Eye (tissue), 1 donor: ENCODE measurements around the gene SPIN1.
A peak's percentile ranks its signal among the peaks of the same experiment; 100 is the strongest.

ENCODE experiments used
- DNase-seq: peaks from one replicate; pipeline ENCODE4 v3.0.0-alpha.2; 2015

Gene SPIN1

DNA sequence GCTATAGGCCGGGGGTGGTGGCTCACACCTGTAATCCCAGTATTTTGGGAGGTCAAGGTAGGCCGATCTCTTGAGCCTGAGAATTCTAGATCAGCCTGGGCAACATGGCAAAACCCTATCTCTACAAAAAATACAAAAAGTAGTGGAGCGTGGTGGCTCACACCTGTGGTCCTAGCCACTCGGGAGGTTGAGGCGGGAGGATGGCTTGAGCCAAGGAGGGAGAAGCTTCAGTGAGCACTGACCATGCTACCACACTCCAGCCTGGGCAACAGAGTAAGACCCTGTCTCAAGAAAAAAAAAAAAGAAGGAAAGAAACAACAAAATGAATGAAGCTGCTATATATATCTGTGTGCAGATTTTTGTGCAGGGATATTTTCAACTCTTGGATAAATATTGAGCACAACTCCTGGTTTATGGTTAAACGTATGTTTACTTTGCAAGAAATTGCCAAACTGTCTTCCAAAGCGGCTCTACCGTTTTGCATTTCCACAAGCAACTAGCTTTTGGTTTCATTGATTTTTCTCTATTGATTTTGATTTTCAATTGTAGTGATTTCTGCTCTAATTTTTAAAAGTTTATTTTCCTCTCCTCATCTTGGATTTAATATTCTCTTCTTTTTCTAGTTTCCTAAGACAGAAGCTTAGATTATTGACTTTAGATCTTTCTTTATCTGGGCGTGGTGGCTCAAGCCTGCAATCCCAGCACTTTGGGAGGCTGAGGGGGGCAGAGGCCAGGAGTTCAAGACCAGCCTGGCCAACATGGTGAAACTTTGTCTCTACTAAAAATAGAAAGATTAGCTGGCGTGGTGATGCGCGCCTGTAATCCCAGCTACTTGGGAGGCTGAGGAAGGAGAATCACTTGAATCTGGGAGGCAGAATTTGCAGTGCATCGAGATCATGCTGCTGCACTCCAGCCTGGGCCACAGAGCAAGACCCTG is 49.2 kb downstream of the SPIN1 start:
- DNase-seq = no peak

- DNase-seq = no peak
Observed at GRCh38 chr9:88438811-88439210, 50.6 kb downstream of the SPIN1 start.

GRCh38 chr9:88441301-88442007 is 53.2 kb downstream of the SPIN1 start:
- no peak for DNase-seq

GRCh38 chr9:88443480-88444113 is 55.4 kb downstream of the SPIN1 start:
- DNase-seq = no peak

DNA sequence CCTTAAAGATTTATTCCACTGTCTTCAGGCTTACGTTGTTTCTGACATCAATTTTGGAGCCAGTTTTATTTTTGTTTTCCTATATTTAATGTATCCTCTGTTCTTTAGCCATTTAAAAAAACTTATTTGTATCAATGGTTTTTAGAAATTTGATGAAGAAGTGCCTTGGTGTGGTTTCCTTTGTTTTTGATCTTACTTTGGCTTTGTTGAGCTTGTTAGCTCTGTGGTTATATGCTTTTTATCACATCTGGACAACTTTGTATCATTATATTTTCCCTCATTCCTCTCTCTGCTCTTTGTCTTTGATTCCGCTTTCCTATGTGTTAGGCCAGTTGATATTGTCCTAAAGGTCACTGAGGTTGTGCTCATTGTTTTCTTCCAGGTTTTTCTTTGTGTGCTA is 58.5 kb downstream of the SPIN1 start:
- DNase-seq = no peak

DNA sequence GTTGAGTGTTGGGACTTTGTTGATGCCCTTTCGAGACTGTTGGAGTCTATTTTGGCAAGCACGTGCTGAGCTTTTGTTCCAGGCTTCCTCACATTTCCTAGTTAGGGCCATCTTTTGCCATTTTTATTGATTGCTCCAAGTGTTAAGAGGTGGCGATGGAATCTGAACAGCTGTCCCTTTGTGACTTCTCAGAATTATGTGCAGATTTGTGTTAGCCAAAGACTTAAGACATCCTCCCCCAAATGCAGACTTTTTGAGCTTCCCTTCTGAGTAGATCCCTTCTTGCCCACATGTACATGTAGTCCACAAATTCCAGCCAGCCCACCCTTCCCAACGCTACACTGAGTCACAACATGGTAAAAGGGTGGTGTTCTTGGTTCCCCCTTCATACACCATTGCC is 59.2 kb downstream of the SPIN1 start:
- no peak for DNase-seq

DNA sequence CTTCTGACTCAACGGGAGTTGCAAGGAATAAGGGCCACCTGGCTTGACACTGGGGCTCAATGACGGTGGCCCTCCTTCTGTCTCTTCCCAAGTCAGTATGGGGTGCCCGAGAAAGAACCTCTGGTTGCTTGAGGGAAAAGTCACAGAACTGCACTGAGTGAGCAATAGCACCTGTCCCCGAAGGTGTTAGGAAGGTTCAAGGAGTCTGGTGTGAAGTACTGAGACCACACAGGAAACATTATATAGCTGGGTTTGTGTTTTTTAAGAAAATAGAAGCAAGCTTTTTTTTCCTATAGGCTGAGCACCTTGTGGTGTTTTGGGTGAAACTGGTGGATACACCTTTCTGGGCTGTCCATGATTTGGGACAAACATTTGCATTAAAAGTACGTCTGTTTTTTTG is 62.9 kb downstream of the SPIN1 start:
- DNase-seq = no peak

GRCh38 chr9:88458716-88459465 is 70.6 kb downstream of the SPIN1 start:
- no peak for DNase-seq

DNA sequence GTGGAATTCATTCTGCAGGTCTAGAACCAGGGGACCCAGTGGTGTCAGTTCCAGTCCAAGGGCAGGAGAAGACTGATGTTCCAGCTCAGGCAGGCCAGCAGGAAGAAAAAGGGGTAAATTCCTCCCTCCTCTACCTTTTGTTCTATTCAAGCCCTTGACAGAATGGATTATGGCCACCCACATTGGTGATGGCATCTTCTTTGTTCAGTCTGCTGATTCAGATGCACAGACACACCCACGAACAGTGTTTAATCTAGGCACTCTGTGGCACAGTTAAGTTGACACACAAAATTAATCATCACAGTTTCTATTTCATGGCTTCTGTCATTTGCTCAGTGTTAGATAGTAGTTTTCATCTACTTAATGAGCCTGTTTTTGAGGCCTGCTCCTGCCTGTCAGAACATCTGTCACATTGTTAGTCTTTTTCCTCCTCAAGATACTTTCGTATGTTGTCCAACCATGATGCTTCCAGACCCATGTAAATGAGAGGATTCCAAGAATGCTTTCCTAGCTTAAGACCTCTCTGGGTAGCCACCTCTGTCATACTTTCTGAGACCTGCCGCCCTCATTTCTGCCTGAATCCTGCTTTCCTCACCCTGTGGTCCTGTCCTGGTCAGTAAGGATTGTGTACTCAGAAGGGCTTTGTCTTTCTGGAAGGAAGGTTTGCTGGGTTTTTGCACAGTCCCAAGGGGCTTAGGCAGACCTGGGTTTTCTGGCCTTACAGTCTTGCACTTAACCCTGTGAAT is 72.5 kb downstream of the SPIN1 start:
- peak; percentile 82 for DNase-seq

- DNase-seq = no peak
Observed at GRCh38 chr9:88462191-88462590, 73.9 kb downstream of the SPIN1 start.

DNA sequence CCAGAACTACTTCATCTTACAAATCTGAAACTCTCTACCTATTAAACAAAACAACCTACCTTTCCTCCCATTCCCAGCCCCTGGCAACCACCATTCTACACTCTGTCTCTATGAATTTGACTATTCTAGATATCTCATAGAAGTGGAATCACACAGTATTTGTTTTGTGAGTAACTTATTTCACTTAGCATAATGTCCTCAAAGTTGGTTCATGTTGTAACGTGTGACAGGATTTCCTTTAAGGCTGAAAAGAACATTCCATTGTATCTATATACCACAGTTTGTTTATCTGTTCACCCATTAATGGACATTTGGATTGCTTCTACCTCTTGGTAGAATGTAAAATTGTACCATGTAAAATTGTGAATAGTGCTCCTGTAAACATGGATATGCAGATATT is 76.6 kb downstream of the SPIN1 start:
- no peak for DNase-seq

- no peak for DNase-seq
Observed at GRCh38 chr9:88468226-88468625, 80.0 kb downstream of the SPIN1 start.

DNA sequence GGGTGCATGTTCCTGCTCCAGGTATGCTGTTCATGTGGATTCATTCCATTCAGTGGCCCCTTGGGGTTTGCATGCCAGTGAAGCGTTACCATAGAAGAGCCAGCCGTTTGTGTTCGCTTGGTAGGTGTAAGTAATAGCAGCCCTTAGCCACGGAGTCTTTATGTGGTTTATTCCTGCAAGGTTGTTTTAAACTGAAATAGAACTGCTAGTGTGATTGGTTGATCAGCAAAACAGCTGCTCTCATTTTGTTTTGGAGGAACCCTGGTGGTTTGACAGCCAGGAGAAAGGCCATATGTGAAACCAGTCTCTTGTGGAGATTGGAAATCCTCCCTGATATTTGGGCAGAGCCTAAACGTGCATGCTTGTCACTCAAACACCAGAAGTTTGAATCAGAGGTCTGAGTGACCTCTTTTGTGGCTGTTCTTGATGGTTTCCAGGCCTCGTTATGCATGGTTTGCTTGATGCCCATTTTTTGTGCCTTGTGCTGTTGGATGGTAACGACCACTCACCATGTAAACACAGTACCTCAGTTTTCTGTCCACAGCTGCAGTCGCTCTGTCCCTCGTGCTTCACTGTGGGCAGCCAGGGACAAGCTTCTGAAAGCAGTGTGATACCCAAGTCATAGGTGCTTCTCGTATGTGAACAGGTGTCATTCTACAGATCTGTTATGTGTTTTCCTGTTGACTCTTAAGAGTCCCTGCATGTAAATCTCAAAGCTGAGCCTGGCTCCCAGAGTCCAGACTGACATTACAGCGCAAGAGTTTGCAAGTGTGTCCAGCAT is 88.4 kb downstream of the SPIN1 start:
- DNase-seq = peak; percentile 51

DNA sequence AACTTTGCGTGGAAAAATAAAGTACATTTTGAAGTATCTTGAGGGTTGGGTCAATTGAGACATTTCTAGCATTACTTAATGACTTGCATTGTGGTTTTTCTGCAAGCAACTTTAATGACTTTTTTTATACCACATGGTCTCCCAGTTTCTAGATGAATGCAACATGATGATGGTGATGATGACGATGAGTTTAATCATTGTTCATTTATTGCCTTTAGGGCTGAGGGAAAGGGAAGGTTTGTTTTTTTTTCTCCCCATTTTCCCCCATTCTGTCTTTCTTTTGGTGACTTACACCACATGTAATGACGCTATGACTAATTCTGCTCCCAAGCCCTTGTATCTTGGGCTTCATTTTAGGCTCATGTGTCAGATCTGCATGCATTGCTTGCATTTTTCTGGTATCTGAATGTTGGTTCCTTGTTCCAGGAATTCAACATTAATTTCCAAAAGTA is 89.1 kb downstream of the SPIN1 start:
- DNase-seq = peak; percentile 41

DNA sequence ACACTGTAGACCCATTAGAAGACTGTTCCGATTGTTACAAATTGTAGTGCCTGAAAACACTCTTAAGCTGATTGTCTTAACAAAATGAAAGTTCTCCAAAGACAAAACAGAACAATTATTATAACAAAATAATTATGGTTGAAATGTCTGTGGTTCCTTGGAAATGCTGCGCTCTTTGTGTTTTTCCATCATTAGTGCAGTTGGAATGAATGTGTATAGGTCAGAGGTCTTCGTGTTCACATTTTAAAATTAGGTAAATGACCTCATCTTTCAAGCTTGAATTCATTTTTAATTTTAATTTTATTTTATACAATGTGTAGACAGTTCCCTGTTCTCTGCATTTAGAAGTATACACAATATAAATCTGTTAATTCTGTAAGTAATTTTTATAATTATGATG is 90.0 kb downstream of the SPIN1 start:
- peak; percentile 80 for DNase-seq

- DNase-seq = no peak
Observed at GRCh38 chr9:88481933-88482332, 93.7 kb downstream of the SPIN1 start.

- no peak for DNase-seq
Observed at GRCh38 chr9:88488166-88488565, 99.9 kb downstream of the SPIN1 start.

- no peak for DNase-seq
Observed at GRCh38 chr9:88494983-88495721, 106.9 kb downstream of the SPIN1 start.

DNA sequence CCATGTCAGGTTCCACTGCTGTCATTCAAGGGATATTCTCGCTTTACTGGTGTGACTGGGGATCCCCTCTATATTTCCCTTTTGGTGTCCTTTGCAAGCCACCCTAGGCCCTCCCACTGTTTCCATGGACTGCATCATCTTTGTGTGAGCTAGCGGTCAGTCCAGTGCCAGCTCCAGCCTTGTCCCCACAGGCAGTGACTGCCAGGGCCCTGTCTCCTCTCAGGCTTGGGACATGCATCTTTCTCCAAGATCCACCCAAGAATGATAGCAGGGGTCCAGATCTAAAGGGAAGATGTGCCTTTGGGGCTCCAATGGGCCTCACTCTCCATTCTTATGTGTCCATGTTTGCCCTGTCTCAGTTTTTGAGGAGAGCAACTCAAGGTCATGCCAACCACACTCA is 109.0 kb downstream of the SPIN1 start:
- DNase-seq = no peak

GRCh38 chr9:88498880-88499279 is 110.6 kb downstream of the SPIN1 start:
- no peak for DNase-seq

DNA sequence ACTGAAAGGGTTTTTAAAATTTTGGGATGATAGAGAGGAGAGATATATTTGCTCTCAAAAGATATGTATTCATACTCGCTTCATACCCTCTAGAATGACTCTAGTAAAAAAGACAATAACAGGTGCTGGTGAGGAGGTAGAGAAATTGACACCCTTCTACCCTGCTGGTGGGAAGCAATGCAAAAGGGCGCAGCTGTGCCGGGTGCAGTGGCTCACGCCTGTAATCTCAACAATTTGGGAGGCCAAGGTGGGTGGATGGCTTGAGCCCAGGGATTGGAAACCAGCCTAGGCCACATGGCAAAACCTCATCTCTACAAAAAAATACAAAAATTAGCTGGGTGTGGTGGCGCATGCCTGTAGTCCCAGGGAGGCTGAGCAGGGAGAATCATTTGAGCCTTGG is 112.8 kb downstream of the SPIN1 start:
- DNase-seq = no peak
